ENCODE results near the gene FAM13A. TPM values are rescaled to one million over a fixed set of nuclear protein-coding genes. Genes with fewer than 3 reads are reported as not detected.

The FAM13A gene
- total and polyA plus RNA-seq, 9 of the 15 experiments (the other 6 are each of a cell fraction or from before 2014, with no cell fraction given) = 11.3 to 23.3 (median 14.7) TPM

GRCh38 chr4:88823058-88823919 lies 233.7 kb downstream of the FAM13A start (continued):
- TF ChIP-seq E2F1 (CRISPR knock-in tag; IDR thresholded peaks at IDR 0.05) (peak; percentile 30; the same call in 1 of the 2 replicates), AFF1 (IDR thresholded peaks at IDR 0.05; ENCODE audit: low read depth in 1 of 2, partially characterized antibody in 2 of 2) (peak; percentile 40 to 58), ZNF124 (CRISPR knock-in tag; IDR thresholded peaks at IDR 0.05) (no peak), ESRRB (CRISPR knock-in tag; IDR thresholded peaks at IDR 0.05; ENCODE audit: borderline replicate concordance) (no peak), RB1 (IDR thresholded peaks at IDR 0.05; ENCODE audit: low read depth) (no peak), MEF2D (tag; conservative IDR thresholded peaks at IDR 0.05; ENCODE audit: low read depth) (0 out of 2 replicates have a peak, but pooled peaks have one; percentile 60), SMAD3 (CRISPR knock-in tag; conservative IDR thresholded peaks at IDR 0.05) (no peak), MTF1 (CRISPR knock-in tag; IDR thresholded peaks at IDR 0.05; ENCODE audit: borderline replicate concordance) (no peak), MTA3 (IDR thresholded peaks at IDR 0.05; ENCODE audit: borderline replicate concordance) (peak; percentile 63), EP300 (IDR thresholded peaks at IDR 0.05; ENCODE audit: low read length) (peak; percentile 37; the same call in 1 of the 2 replicates), ETV5 (CRISPR knock-in tag; IDR thresholded peaks at IDR 0.05; ENCODE audit: low read depth) (no peak), PPARD (CRISPR knock-in tag; IDR thresholded peaks at IDR 0.05) (no peak), TAF7 (tag; IDR thresholded peaks at IDR 0.05) (no peak), CREBBP (IDR thresholded peaks at IDR 0.05; ENCODE audit: low read depth, low read length) (no peak), ILK (tag; IDR thresholded peaks at IDR 0.05; ENCODE audit: borderline replicate concordance, low read depth) (no peak), KLF16 (IDR thresholded peaks at IDR 0.05) (0 out of 2 replicates have a peak, but pooled peaks have one; percentile 37), STAG1 (CRISPR knock-in tag; IDR thresholded peaks at IDR 0.05; ENCODE audit: borderline replicate concordance) (no peak), TAF15 (IDR thresholded peaks at IDR 0.05; ENCODE audit: low read depth, low read length) (no peak), ZNF263 (CRISPR knock-in tag; IDR thresholded peaks at IDR 0.05; ENCODE audit: borderline replicate concordance) (peak; percentile 100), THAP7 (CRISPR knock-in tag; IDR thresholded peaks at IDR 0.05) (no peak), ZBED1 (IDR thresholded peaks at IDR 0.05) (0 out of 2 replicates have a peak, but pooled peaks have one; percentile 25), ZNF696 (CRISPR knock-in tag; conservative IDR thresholded peaks at IDR 0.05) (no peak), ZNF77 (CRISPR knock-in tag; IDR thresholded peaks at IDR 0.05) (no peak), ZNF134 (CRISPR knock-in tag; conservative IDR thresholded peaks at IDR 0.05) (no peak)

All from K562 (cell line).